Stimulated activated CD8-positive, alpha-beta memory T cell treated with anti-CD3 and anti-CD28 coated beads, Interleukin-12 subunit alpha, Interleukin-12 subunit beta, amount 100 ng/mL, for 24 hours (primary cell): Measurements from ENCODE around the gene CNOT1.
"Not testable (repeated sequence)": the region's sequence is repeated elsewhere in the genome, so short reads cannot be mapped to it uniquely, and the experiment has no call there.

Experiments
- DNase-seq: peaks from one replicate; pipeline ENCODE4 v3.0.0-alpha.2; 2020; ENCODE audit errors: extremely low read depth

The CNOT1 gene

GRCh38 chr16:58629733-58630640, at the start of gene CNOT1:
TSS of gene CNOT1 (minus strand) at chr16:58629826. CDS start at chr16:58599337, 30,489 bp downstream.
- peak; percentile 88 for DNase-seq

- no peak for DNase-seq
These were observed 49.1 kb upstream of the CNOT1 start for GRCh38 chr16:58678716-58679115.

GRCh38 chr16:58678269-58678668, 48.6 kb upstream of the CNOT1 start:
- DNase-seq = no peak

- DNase-seq = no peak
These were observed 41.4 kb upstream of the CNOT1 start for GRCh38 chr16:58670946-58671583.

GRCh38 chr16:58670177-58670576, 40.6 kb upstream of the CNOT1 start:
- DNase-seq = no peak

- DNase-seq = no peak
These were observed 35.6 kb upstream of the CNOT1 start for GRCh38 chr16:58665200-58665599.

- no peak for DNase-seq
These were observed 31.7 kb upstream of the CNOT1 start for GRCh38 chr16:58661199-58661830.

- not testable (repeated sequence) for DNase-seq
These were observed 30.3 kb upstream of the CNOT1 start for GRCh38 chr16:58659911-58660310.

- no peak for DNase-seq
These were observed 29.2 kb upstream of the CNOT1 start for GRCh38 chr16:58658796-58659211.

- DNase-seq = no peak
These were observed 27.3 kb upstream of the CNOT1 start for GRCh38 chr16:58656899-58657298.

- DNase-seq = no peak
These were observed 25.6 kb upstream of the CNOT1 start for GRCh38 chr16:58655215-58655596.

GRCh38 chr16:58654560-58655214, 25.1 kb upstream of the CNOT1 start:
- DNase-seq = no peak

- no peak for DNase-seq
These were observed 23.1 kb upstream of the CNOT1 start for GRCh38 chr16:58652741-58653140.

- DNase-seq = no peak
These were observed 22.3 kb upstream of the CNOT1 start for GRCh38 chr16:58651965-58652348.

GRCh38 chr16:58649707-58650106, 20.1 kb upstream of the CNOT1 start:
- no peak for DNase-seq

- DNase-seq = no peak
These were observed 17.5 kb upstream of the CNOT1 start for GRCh38 chr16:58647107-58647506.

GRCh38 chr16:58644765-58645487, 15.3 kb upstream of the CNOT1 start:
- DNase-seq = no peak

GRCh38 chr16:58644108-58644507, 14.5 kb upstream of the CNOT1 start:
- no peak for DNase-seq

- no peak for DNase-seq
These were observed 11.3 kb upstream of the CNOT1 start for GRCh38 chr16:58640949-58641348.

GRCh38 chr16:58639836-58640235, 10.2 kb upstream of the CNOT1 start:
- DNase-seq = no peak

- DNase-seq = no peak
These were observed 9.6 kb upstream of the CNOT1 start for GRCh38 chr16:58639230-58639629.
